GM12878 (cell line): ENCODE measurements around the gene IFNAR2. TPM values are rescaled to one million over a fixed set of nuclear protein-coding genes. Genes with fewer than 3 reads are reported as not detected.

Experiments used
- ATAC-seq: fragments of 200-7000 bp; cut with Tn5 transposase; 3 replicates; pipeline ENCODE4 v1.9.1; 2020; ENCODE audit warnings: mild to moderate bottlenecking, moderate library complexity
- BruUV-seq: library from RNA; stranded (reverse); fragments of 400-500 nt; replicated peaks from 2 replicates; lab custom pipeline; 2021; lab: Mats Ljungman, UMichigan
- CTCF ChIA-PET: fragments of 300-600 bp; sonication (Branson Sonifier 250); formaldehyde crosslinking; extraction: SDS; loops from one replicate; lab custom pipeline; 2021; ENCODE audit warnings: inconsistent platforms; lab: Yijun Ruan, JAX
- POLR2A ChIA-PET: fragments of 350-600 bp; formaldehyde crosslinking; extraction: SDS; loops from one replicate; lab custom pipeline; 2021; ENCODE audit warnings: inconsistent platforms; lab: Charles Lee
- RAD21 ChIA-PET: fragments of 300-600 bp; sonication (Branson Sonifier 250); formaldehyde crosslinking; loops from one replicate; lab custom pipeline; 2023; ENCODE audit warnings: antibody characterized with exemption; ENCODE audit not compliant: unreplicated experiment; lab: Charles Lee
- SMC1A ChIA-PET: fragments of 300-600 bp; sonication (Branson Sonifier 250); formaldehyde crosslinking; loops from one replicate; lab custom pipeline; 2023; ENCODE audit not compliant: unreplicated experiment, uncharacterized antibody; lab: Charles Lee
- DNase-seq: peaks from one replicate; pipeline ENCODE4 v3.0.0-alpha.2; 2011; ENCODE audit warnings: low read depth, low spot score
- FAIRE-seq: peaks from 3 replicates; lab custom pipeline; 2011; peaks lifted over from hg19 to GRCh38; lab: Jason Lieb, UNC
- H2AFZ ChIP-seq: 2 replicates; pipeline ENCODE4 v1.6.0; 2011; ENCODE audit warnings: low read depth, low read length, control low read depth; ENCODE audit not compliant: control insufficient read depth
- H3K27ac ChIP-seq: 2 replicates; pipeline ENCODE4 v1.5.1; 2011; ENCODE audit warnings: control low read depth; ENCODE audit not compliant: control insufficient read depth, insufficient read depth
- H3K27me3 ChIP-seq, 2 experiments: replicated peaks in 1 of 2; 2 replicates each; pipeline versions ENCODE4 v1.6.0 to v1.6.1; 2011; ENCODE audit warnings: low read length in 1 of 2; ENCODE audit not compliant: control insufficient read depth in 2 of 2, insufficient read depth in 2 of 2
- H3K36me3 ChIP-seq, 2 experiments: 2 replicates each; pipeline ENCODE4 v1.5.1; 2011; ENCODE audit warnings: low read length in 1 of 2; ENCODE audit not compliant: control insufficient read depth in 2 of 2, insufficient read depth in 2 of 2
- H3K4me1 ChIP-seq: 2 replicates; pipeline ENCODE4 v1.6.1; 2011; ENCODE audit warnings: mild to moderate bottlenecking, low read length, moderate library complexity, mixed read lengths; ENCODE audit not compliant: control insufficient read depth, insufficient read depth
- H3K4me2 ChIP-seq: 2 replicates; pipeline ENCODE4 v1.6.0; 2011; ENCODE audit warnings: control low read depth; ENCODE audit not compliant: control insufficient read depth, insufficient read depth
- H3K4me3 ChIP-seq: fragments of 200-600 bp; sonication (generic); 2 replicates; pipeline ENCODE4 v1.5.1; 2016
- H3K79me2 ChIP-seq: 2 replicates; pipeline ENCODE4 v1.6.0; 2011; ENCODE audit warnings: low read length; ENCODE audit not compliant: control insufficient read depth, insufficient read depth
- H3K9ac ChIP-seq: 2 replicates; pipeline ENCODE4 v1.8.0; 2011; ENCODE audit warnings: low read length, control low read depth, mixed read lengths; ENCODE audit not compliant: control insufficient read depth, insufficient read depth
- H3K9me3 ChIP-seq: replicated peaks from 3 replicates; pipeline ENCODE4 v1.5.1; 2011; ENCODE audit warnings: mild to moderate bottlenecking, low read length; ENCODE audit not compliant: control insufficient read depth, insufficient read depth
- H4K20me1 ChIP-seq: 2 replicates; pipeline ENCODE4 v1.6.0; 2011; ENCODE audit not compliant: control insufficient read depth, insufficient read depth
- ATF7 ChIP-seq: fragments of 450-650 bp; IDR thresholded peaks from 2 replicates; pipeline ENCODE4 v1.6.1; 2016; ENCODE audit warnings: low read depth, mild to moderate bottlenecking
- MTA2 ChIP-seq: fragments of 450-650 bp; IDR thresholded peaks from 2 replicates; pipeline ENCODE4 v1.6.1; 2016; ENCODE audit warnings: low read depth, mild to moderate bottlenecking, moderate library complexity
- PML ChIP-seq: IDR thresholded peaks from 2 replicates; pipeline ENCODE4 v1.6.1; 2012; ENCODE audit warnings: low read length, inconsistent platforms
- POLR2A ChIP-seq: IDR thresholded peaks from 2 replicates; pipeline ENCODE4 v1.6.1; 2011; ENCODE audit warnings: low read depth, mild to moderate bottlenecking, low read length
- POLR2AphosphoS5 ChIP-seq: IDR thresholded peaks from 2 replicates; pipeline ENCODE4 v1.6.1; 2011; ENCODE audit warnings: mild to moderate bottlenecking, low read length, inconsistent platforms
- ZNF207 ChIP-seq: fragments of 450-650 bp; IDR thresholded peaks from 2 replicates; pipeline ENCODE4 v1.6.1; 2014; ENCODE audit warnings: antibody characterized with exemption, mild to moderate bottlenecking, borderline replicate concordance
- WGBS: methylation state at CpG from one replicate; pipeline ENCODE4 v1.1.6; 2016; ENCODE audit warnings: low lambda C conversion rate; ENCODE audit not compliant: insufficient replicate concordance, insufficient coverage; ENCODE audit errors: missing lambda C conversion rate; 5-methylcytosine and 5-hydroxymethylcytosine counted together
- in situ Hi-C: fragments of 300-500 bp; cut with MboI; formaldehyde crosslinking; loops from 9 replicates; pipeline ENCODE4 v1.14.3; 2018; ENCODE audit warnings: mixed read lengths
- intact Hi-C: fragments of 100-400 bp; cut with micrococcal nuclease; formaldehyde crosslinking; loops from one replicate; pipeline ENCODE4 v1.14.2; 2022; ENCODE audit not compliant: unreplicated experiment
- polyA plus RNA-seq, 11 experiments: library from polyadenylated mRNA; depleted of rRNA in 4 of 11; unstranded in 6 of 11; stranded (reverse) in 5 of 11; fragments of >200 nt; fragmentation: Nextera tagmentation in 4 of 11; fragmentation: Illumina TruSeq in 1 of 11; extraction: Ambion mirVana in 4 of 11; extraction: Trizol in 1 of 11; gene quantifications; 1 replicate in 1 of 11; 2 replicates in 10 of 11; pipeline versions ENCODE4 v1.2.1 to v1.2.3, GENCODE V29; 2011 to 2016; ENCODE audit warnings: inconsistent platforms in 2 of 11, missing spikeins in 2 of 11, low read depth in 1 of 11
- total RNA-seq, 4 experiments: library from RNA; depleted of rRNA in 3 of 4; stranded (reverse); fragments of >200 nt in 3 of 4; fragmentation: Illumina TruSeq in 1 of 4; extraction: Trizol in 1 of 4; gene quantifications; 2 replicates each; pipeline versions ENCODE4 v1.2.1 to v1.2.3, GENCODE V29; 2013 to 2021
- TF ChIP-seq, protein P1 (sequence below): IDR thresholded peaks from 2 replicates; pipeline ENCODE4 v1.6.1; 2012; ENCODE audit warnings: low read length, inconsistent platforms
- TF ChIP-seq, protein P2 (sequence below): fragments of 450-650 bp; IDR thresholded peaks from 2 replicates; pipeline ENCODE4 v1.6.1; 2017; ENCODE audit warnings: mild to moderate bottlenecking, moderate library complexity

IFNAR2 gene
- total and polyA plus RNA-seq, 10 of the 15 experiments (the other 5 are each of a cell fraction or from before 2014, with no cell fraction given), result 8.5 to 99.7 (median 58.1) TPM

DNA sequence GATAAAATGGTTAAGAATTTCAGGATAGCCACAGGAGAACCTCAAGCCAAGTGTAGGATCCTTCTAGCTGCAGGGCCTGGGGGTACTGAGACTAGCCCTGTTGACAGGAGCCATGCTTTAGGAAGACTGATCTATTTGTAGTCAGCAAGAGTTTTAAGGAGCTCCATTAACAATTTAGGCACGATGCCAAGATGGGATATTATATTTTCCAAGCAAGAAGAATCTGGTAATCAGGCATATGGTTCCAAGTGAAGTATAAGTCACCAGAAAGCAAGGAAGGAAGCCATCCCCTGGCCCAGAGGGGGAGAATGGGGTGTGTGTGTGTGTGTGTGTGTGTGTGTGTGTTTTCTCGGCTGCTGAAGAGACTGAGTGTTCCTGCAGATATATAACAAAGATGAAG lies 7.0 kb downstream of the IFNAR2 start (continued):
- TF ChIP-seq, protein P1, sequence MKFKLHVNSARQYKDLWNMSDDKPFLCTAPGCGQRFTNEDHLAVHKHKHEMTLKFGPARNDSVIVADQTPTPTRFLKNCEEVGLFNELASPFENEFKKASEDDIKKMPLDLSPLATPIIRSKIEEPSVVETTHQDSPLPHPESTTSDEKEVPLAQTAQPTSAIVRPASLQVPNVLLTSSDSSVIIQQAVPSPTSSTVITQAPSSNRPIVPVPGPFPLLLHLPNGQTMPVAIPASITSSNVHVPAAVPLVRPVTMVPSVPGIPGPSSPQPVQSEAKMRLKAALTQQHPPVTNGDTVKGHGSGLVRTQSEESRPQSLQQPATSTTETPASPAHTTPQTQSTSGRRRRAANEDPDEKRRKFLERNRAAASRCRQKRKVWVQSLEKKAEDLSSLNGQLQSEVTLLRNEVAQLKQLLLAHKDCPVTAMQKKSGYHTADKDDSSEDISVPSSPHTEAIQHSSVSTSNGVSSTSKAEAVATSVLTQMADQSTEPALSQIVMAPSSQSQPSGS, result no peak
- no peak for TF ChIP-seq ZNF207
- TF ChIP-seq, protein P2, sequence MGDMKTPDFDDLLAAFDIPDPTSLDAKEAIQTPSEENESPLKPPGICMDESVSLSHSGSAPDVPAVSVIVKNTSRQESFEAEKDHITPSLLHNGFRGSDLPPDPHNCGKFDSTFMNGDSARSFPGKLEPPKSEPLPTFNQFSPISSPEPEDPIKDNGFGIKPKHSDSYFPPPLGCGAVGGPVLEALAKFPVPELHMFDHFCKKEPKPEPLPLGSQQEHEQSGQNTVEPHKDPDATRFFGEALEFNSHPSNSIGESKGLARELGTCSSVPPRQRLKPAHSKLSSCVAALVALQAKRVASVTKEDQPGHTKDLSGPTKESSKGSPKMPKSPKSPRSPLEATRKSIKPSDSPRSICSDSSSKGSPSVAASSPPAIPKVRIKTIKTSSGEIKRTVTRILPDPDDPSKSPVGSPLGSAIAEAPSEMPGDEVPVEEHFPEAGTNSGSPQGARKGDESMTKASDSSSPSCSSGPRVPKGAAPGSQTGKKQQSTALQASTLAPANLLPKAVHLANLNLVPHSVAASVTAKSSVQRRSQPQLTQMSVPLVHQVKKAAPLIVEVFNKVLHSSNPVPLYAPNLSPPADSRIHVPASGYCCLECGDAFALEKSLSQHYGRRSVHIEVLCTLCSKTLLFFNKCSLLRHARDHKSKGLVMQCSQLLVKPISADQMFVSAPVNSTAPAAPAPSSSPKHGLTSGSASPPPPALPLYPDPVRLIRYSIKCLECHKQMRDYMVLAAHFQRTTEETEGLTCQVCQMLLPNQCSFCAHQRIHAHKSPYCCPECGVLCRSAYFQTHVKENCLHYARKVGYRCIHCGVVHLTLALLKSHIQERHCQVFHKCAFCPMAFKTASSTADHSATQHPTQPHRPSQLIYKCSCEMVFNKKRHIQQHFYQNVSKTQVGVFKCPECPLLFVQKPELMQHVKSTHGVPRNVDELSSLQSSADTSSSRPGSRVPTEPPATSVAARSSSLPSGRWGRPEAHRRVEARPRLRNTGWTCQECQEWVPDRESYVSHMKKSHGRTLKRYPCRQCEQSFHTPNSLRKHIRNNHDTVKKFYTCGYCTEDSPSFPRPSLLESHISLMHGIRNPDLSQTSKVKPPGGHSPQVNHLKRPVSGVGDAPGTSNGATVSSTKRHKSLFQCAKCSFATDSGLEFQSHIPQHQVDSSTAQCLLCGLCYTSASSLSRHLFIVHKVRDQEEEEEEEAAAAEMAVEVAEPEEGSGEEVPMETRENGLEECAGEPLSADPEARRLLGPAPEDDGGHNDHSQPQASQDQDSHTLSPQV, result no peak

DNA sequence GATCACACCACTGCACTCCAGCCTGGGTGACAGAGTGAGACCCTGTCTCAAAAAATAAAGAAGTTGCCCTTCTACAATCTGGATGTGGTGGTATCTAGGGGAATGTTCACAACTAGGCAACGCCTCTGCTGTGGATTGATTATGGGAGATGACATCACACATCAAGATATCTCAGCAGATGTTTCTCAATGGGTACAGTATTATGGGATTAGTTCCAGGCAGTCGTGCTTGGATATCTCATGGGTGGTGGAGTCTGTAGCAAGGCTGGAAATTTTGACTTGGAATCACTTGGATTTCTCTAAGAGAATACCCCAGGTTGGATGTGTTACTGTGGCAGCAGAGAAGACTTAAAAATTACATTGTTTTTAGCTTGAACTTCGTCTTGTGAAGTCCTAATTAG lies 7.7 kb downstream of the IFNAR2 start:
- ATAC-seq, result peak; percentile 3; the same call in 2 of the 3 replicates

More for the DNA sequence above, 7.7 kb downstream of the IFNAR2 start:
- ChIA-PET SMC1A (interaction anchor here (0.8 to 8.0 kb wide), 12 partner anchors 10 to 197 kb away, joined by 3 to 92 read pairs (median 10); partner anchors contain the start of genes IFNAR2 and IL10RB), POLR2A (interaction anchor here (0.6 to 5.1 kb wide), 12 partner anchors 9 to 219 kb away, joined by 3 to 59 read pairs (median 10); partner anchors contain the start of genes IFNAR1, IFNAR2 and IL10RB), RAD21 (interaction anchor here (0.8 to 5.2 kb wide), 10 partner anchors 9 to 208 kb away, joined by 3 to 51 read pairs (median 14); partner anchors contain the start of genes IFNAR1, IFNAR2 and IL10RB), CTCF (interaction anchor here (1.2 to 3.0 kb wide), 6 partner anchors 23 to 368 kb away, joined by 4 to 15 read pairs (median 6); partner anchors contain the start of gene IL10RB)
- intact Hi-C loops, result loop anchor here (10.0 kb wide), 1 partner anchor 307 kb away; the partner anchor contains the start of genes GART and SON
- Histone ChIP-seq H4K20me1 (no peaks in the 10 kb centered on the region), H3K4me2 (peak overlapping the region; percentile 82), H3K79me2 (peaks cover 79% of the 10 kb centered on the region), H3K27me3 (no peaks in the 10 kb centered on the region), H3K27ac (peak overlapping the region; percentile 86), H3K9me3 (no peaks in the 10 kb centered on the region), H3K36me3 (peaks cover 0 to 3% of the 10 kb centered on the region in 2 experiments; a peak in 2 of 4 replicates), H3K4me1 (peaks cover 52% of the 10 kb centered on the region), H3K4me3 (peak overlapping the region; percentile 66), H3K9ac (peak overlapping the region; percentile 57), H2AFZ (no peak overlapping the region)
- in situ Hi-C loops, result no loop called here
- no peak for FAIRE-seq
- no peak for DNase-seq
- TF ChIP-seq POLR2AphosphoS5 (0 out of 2 replicates have a peak, but pooled peaks have one; percentile 30), MTA2 (no peak), POLR2A (peak; percentile 17; the same call in 1 of the 2 replicates), PML (no peak), ATF7 (peak; percentile 45)
- TF ChIP-seq, protein P1, result no peak
- 76% methylated on average over 3 of the region's 3 CpGs for WGBS
- BruUV-seq, result no TSS peak
